OCI-LY1 (cell line): Measurements from ENCODE around the gene PDZD2.

ENCODE experiments used
- H2AFZ ChIP-seq: fragments of 200-600 bp; sonication (generic), shearing (Covaris generic); 2 replicates; pipeline ENCODE4 v1.6.0; 2014; ENCODE audit warnings: antibody characterized with exemption, mild to moderate bottlenecking, low read length
- H3F3A ChIP-seq: fragments of 200-600 bp; sonication (generic), shearing (Covaris generic); 2 replicates; pipeline ENCODE4 v1.6.0; 2014; ENCODE audit warnings: mild to moderate bottlenecking, antibody characterized with exemption, low read length, moderate library complexity; ENCODE audit not compliant: insufficient read depth
- H3K27ac ChIP-seq: fragments of 200-600 bp; sonication (generic); 2 replicates; pipeline ENCODE4 v1.5.1; 2014; ENCODE audit warnings: low read length, mixed run types, mild to moderate bottlenecking, low read depth; ENCODE audit not compliant: poor library complexity, severe bottlenecking
- H3K27me3 ChIP-seq: fragments of 200-600 bp; sonication (generic); 2 replicates; pipeline ENCODE4 v1.6.0; 2014; ENCODE audit warnings: antibody characterized with exemption, mild to moderate bottlenecking, low read length, moderate library complexity; ENCODE audit not compliant: insufficient read depth
- H3K36me3 ChIP-seq: fragments of 200-600 bp; sonication (generic); 2 replicates; pipeline ENCODE4 v1.6.1; 2014; ENCODE audit warnings: mild to moderate bottlenecking, antibody characterized with exemption, low read length, moderate library complexity, mixed read lengths; ENCODE audit not compliant: insufficient read depth
- H3K4me1 ChIP-seq: fragments of 200-600 bp; sonication (generic); 2 replicates; pipeline ENCODE4 v1.5.1; 2014; ENCODE audit warnings: mild to moderate bottlenecking, low read length, moderate library complexity; ENCODE audit not compliant: insufficient read depth, severe bottlenecking
- H3K4me2 ChIP-seq: fragments of 200-600 bp; sonication (generic), shearing (Covaris generic); 2 replicates; pipeline ENCODE4 v1.6.1; 2014; ENCODE audit warnings: low read length
- H3K4me3 ChIP-seq: fragments of 200-600 bp; sonication (generic); 2 replicates; pipeline ENCODE4 v1.5.1; 2014; ENCODE audit warnings: low read length, low read depth, mild to moderate bottlenecking, mixed read lengths; ENCODE audit not compliant: poor library complexity, severe bottlenecking
- H3K79me2 ChIP-seq: fragments of 200-600 bp; shearing (Covaris generic); 2 replicates; pipeline ENCODE4 v1.6.1; 2016; ENCODE audit warnings: mixed run types, low read length, mixed read lengths; ENCODE audit not compliant: insufficient read depth
- H3K9ac ChIP-seq: fragments of 200-600 bp; sonication (generic), shearing (Covaris generic); 2 replicates; pipeline ENCODE4 v1.6.1; 2014; ENCODE audit warnings: mild to moderate bottlenecking, low read length, mixed read lengths
- H3K9me2 ChIP-seq: fragments of 200-600 bp; sonication (generic), shearing (Covaris generic); 2 replicates; pipeline ENCODE4 v1.6.1; 2014; ENCODE audit warnings: low read depth, mild to moderate bottlenecking, low read length, mixed read lengths
- H3K9me3 ChIP-seq: fragments of 200-600 bp; shearing (Covaris generic); 2 replicates; pipeline ENCODE4 v1.6.1; 2014; ENCODE audit warnings: low read length, mixed read lengths
- H4K20me1 ChIP-seq: fragments of 200-600 bp; sonication (generic), shearing (Covaris generic); 2 replicates; pipeline ENCODE4 v1.6.0; 2016; ENCODE audit warnings: mild to moderate bottlenecking, low read length; ENCODE audit not compliant: insufficient read depth
- CTCF ChIP-seq: fragments of 200-600 bp; sonication (generic), shearing (Covaris generic); IDR thresholded peaks from 2 replicates; pipeline ENCODE4 v1.5.1; 2017; ENCODE audit warnings: mild to moderate bottlenecking, antibody characterized with exemption, low read length, moderate library complexity, mixed read lengths
- EZH2 ChIP-seq: fragments of 200-600 bp; sonication (generic), shearing (Covaris generic); IDR thresholded peaks from 2 replicates; pipeline ENCODE4 v1.8.0; 2017; ENCODE audit warnings: borderline replicate concordance, mixed run types, mild to moderate bottlenecking, antibody characterized with exemption, low read length, moderate library complexity, mixed read lengths

The PDZD2 gene

GRCh38 chr5:32021771-32022170, 382.8 kb downstream of the PDZD2 start:
- peaks cover 1% of the 10 kb centered on the region; the same call in 1 of the 2 replicates for H3K36me3 ChIP-seq
- no peaks in the 10 kb centered on the region for H3K9me3 ChIP-seq
- H4K20me1 ChIP-seq, result no peaks in the 10 kb centered on the region
- no peak overlapping the region for H3K4me3 ChIP-seq
- no peaks in the 10 kb centered on the region for H3K9me2 ChIP-seq
- peaks cover 55% of the 10 kb centered on the region for H3K4me1 ChIP-seq
- H3K4me2 ChIP-seq, result no peak overlapping the region
- H3K27me3 ChIP-seq, result no peaks in the 10 kb centered on the region
- H2AFZ ChIP-seq, result no peak overlapping the region
- no peaks in the 10 kb centered on the region for H3F3A ChIP-seq
- no peak for TF ChIP-seq EZH2
- TF ChIP-seq CTCF, result no peak
- no peak overlapping the region for H3K9ac ChIP-seq
- H3K79me2 ChIP-seq, result no peaks in the 10 kb centered on the region
- H3K27ac ChIP-seq, result peak overlapping the region; percentile 97

- Histone ChIP-seq H2AFZ (no peak overlapping the region), H3K27me3 (no peaks in the 10 kb centered on the region), H3K4me2 (no peak overlapping the region), H3K4me1 (peaks cover 52% of the 10 kb centered on the region), H3K36me3 (no peaks in the 10 kb centered on the region), H3K9ac (no peak overlapping the region), H4K20me1 (no peaks in the 10 kb centered on the region), H3K9me3 (no peaks in the 10 kb centered on the region), H3K9me2 (no peaks in the 10 kb centered on the region), H3K79me2 (no peaks in the 10 kb centered on the region), H3K27ac (no peak overlapping the region), H3K4me3 (no peak overlapping the region), H3F3A (no peaks in the 10 kb centered on the region)
- TF ChIP-seq EZH2, result no peak
- TF ChIP-seq CTCF, result no peak
Measured at GRCh38 chr5:32022638-32023037, 383.7 kb downstream of the PDZD2 start.

DNA sequence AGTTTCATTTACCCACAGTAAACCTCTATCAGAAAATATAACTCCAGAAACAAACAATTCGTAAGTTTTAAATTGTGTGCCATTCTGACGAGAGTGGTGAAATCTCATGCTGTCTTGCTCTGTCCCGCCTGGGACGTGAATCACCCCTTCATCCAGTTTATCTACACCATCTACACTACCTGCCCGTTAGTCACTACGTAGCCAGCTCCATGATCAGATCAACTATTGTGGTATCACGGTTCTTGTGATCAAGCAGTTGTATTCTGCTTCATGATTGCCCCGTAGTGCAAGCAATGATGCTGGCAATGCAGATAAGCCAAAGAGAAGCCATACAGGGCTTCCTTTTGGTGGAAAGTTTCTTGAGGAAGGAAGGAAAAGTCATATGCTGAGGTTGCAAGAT, 384.9 kb downstream of the PDZD2 start:
- no peaks in the 10 kb centered on the region for H3K79me2 ChIP-seq
- no peaks in the 10 kb centered on the region for H3K27me3 ChIP-seq
- no peaks in the 10 kb centered on the region for H3K36me3 ChIP-seq
- no peak overlapping the region for H3K4me3 ChIP-seq
- no peak overlapping the region for H3K27ac ChIP-seq
- no peaks in the 10 kb centered on the region for H3K9me2 ChIP-seq
- no peak overlapping the region for H3K9ac ChIP-seq
- H4K20me1 ChIP-seq, result no peaks in the 10 kb centered on the region
- no peak overlapping the region for H3K4me2 ChIP-seq
- no peak overlapping the region for H2AFZ ChIP-seq
- no peaks in the 10 kb centered on the region for H3K9me3 ChIP-seq
- TF ChIP-seq EZH2 (no peak), CTCF (no peak)
- peaks cover 48% of the 10 kb centered on the region for H3K4me1 ChIP-seq
- H3F3A ChIP-seq, result no peaks in the 10 kb centered on the region
